HG02885 (cell line): Measurements from ENCODE around the gene KRT33B.

ENCODE experiments used
- ATAC-seq: cut with Tn5 transposase; IDR thresholded peaks from one replicate; pipeline ENCODE4 v1.9.1; 2021; ENCODE audit warnings: mild to moderate bottlenecking; ENCODE audit not compliant: unreplicated experiment, poor library complexity

KRT33B gene

GRCh38 chr17:41327411-41328120 lies 42.0 kb downstream of the KRT33B start:
- no peak for ATAC-seq

GRCh38 chr17:41326173-41327145 lies 43.2 kb downstream of the KRT33B start:
- ATAC-seq, result no peak

GRCh38 chr17:41325611-41326010 lies 44.0 kb downstream of the KRT33B start:
- no peak for ATAC-seq

GRCh38 chr17:41325126-41325525 lies 44.5 kb downstream of the KRT33B start:
- no peak for ATAC-seq

- ATAC-seq, result no peak
Observed at GRCh38 chr17:41324180-41325075, 45.2 kb downstream of the KRT33B start.

- ATAC-seq, result no peak
Observed at GRCh38 chr17:41322903-41323895, 46.4 kb downstream of the KRT33B start.

- ATAC-seq, result no peak
Observed at GRCh38 chr17:41322094-41322902, 47.3 kb downstream of the KRT33B start.

GRCh38 chr17:41318231-41318630 lies 51.4 kb downstream of the KRT33B start:
- no peak for ATAC-seq

- no peak for ATAC-seq
Observed at GRCh38 chr17:41315814-41316445, 53.7 kb downstream of the KRT33B start.

- no peak for ATAC-seq
Observed at GRCh38 chr17:41315204-41315794, 54.3 kb downstream of the KRT33B start, which contains the start of gene KRTAP17-1. KRTAP17-1 (minus strand) TSS chr17:41315710; CDS start chr17:41315650, 60 bp downstream.
